ENCODE measurements around the gene C19orf81. TPM values are rescaled to one million over a fixed set of nuclear protein-coding genes. Genes with fewer than 3 reads are reported as not detected.

C19orf81 gene
- total and polyA plus RNA-seq, 9 of the 15 experiments (the other 6 are each of a cell fraction or from before 2014, with no cell fraction given) = 2.5 to 42.9 (median 33.0) TPM; not detected in 4

GRCh38 chr19:50676625-50677197, 27.5 kb downstream of the C19orf81 start:
- ATAC-seq (no peak), FAIRE-seq (no peak), DNase-seq (ENCODE audit: extremely low read depth in 1 of 4, low spot score in 3 of 4) (no peak)
- Histone ChIP-seq H3K4me1 (replicated peaks in 1 of 2; ENCODE audit: control insufficient read depth in 2 of 2, insufficient read depth in 2 of 2, low read length in 2 of 2) (peaks cover 2 to 13% of the 10 kb centered on the region in 2 experiments; a peak in 3 of 5 replicates), H3K27me3 (ENCODE audit: control insufficient read depth in 2 of 2, insufficient read depth in 2 of 2, low read length in 2 of 2) (peaks cover 19 to 42% of the 10 kb centered on the region in 2 experiments), H2AFZ (ENCODE audit: low read depth, low read length) (no peak overlapping the region), H3K4me3 (no peak overlapping the region), H3K27ac (ENCODE audit: extremely low read depth, low read depth, low read length) (no peak overlapping the region), H3K9ac (ENCODE audit: insufficient read depth in 1 of 2, low read depth in 2 of 2, low read length in 2 of 2) (no peak overlapping the region), H3K36me3 (ENCODE audit: control insufficient read depth, insufficient read depth, low read length) (no peaks in the 10 kb centered on the region), H3K9me3 (replicated peaks; ENCODE audit: control insufficient read depth, insufficient read depth, low read depth, low read length) (no peaks in the 10 kb centered on the region), H3K9me1 (ENCODE audit: control insufficient read depth, insufficient read depth, low read length) (no peaks in the 10 kb centered on the region), H4K20me1 (replicated peaks; ENCODE audit: control insufficient read depth, insufficient read depth, low read length) (no peaks in the 10 kb centered on the region; the same call in 1 of the 2 replicates), H3K4me2 (ENCODE audit: insufficient read depth, low read length) (no peak overlapping the region), H3K79me2 (ENCODE audit: control insufficient read depth, insufficient read depth, low read length) (no peaks in the 10 kb centered on the region)
- 0% methylated on average over 1 of the region's 1 CpG for WGBS (ENCODE audit: insufficient coverage, low coverage, missing lambda C conversion rate)
- POLR2A ChIA-PET = interaction anchor here (1.2 kb wide), 1 partner anchor 249 kb away, joined by 3 read pairs; no protein-coding TSS in a partner anchor
- in situ Hi-C loops (cut with MboI) = no loop called here
- CTCF ChIA-PET (ENCODE audit: low intra/inter-chr PET ratio) = no interaction called here
- no TSS peak for BruUV-seq (replicated peaks)
- intact Hi-C loops (cut with micrococcal nuclease) = no loop called here
- TF ChIP-seq CHCHD3 (CRISPR knock-in tag; IDR thresholded peaks at IDR 0.05) (no peak), MAZ (CRISPR knock-in tag; conservative IDR thresholded peaks at IDR 0.05 in 1 of 2, IDR thresholded peaks at IDR 0.05 in 1 of 2) (no peak), BCOR (IDR thresholded peaks at IDR 0.05) (peak; percentile 11; the same call in 1 of the 2 replicates), EWSR1 (IDR thresholded peaks at IDR 0.05; ENCODE audit: borderline replicate concordance, low read depth, partially characterized antibody) (no peak), SMARCA5 (IDR thresholded peaks at IDR 0.05) (peak; percentile 73), THRB (CRISPR knock-in tag; conservative IDR thresholded peaks at IDR 0.05) (no peak), ZNF695 (CRISPR knock-in tag; IDR thresholded peaks at IDR 0.05) (no peak), PURB (CRISPR knock-in tag; IDR thresholded peaks at IDR 0.05; ENCODE audit: low read depth) (no peak), RAD21 (CRISPR knock-in tag; conservative IDR thresholded peaks at IDR 0.05 in 1 of 2, IDR thresholded peaks at IDR 0.05 in 1 of 2) (no peak), RBM25 (IDR thresholded peaks at IDR 0.05; ENCODE audit: low read depth, low read length, severe bottlenecking) (peak; percentile 95), LCOR (CRISPR knock-in tag; IDR thresholded peaks at IDR 0.05) (no peak), PCBP2 (IDR thresholded peaks at IDR 0.05; ENCODE audit: low read depth, low read length, poor library complexity, severe bottlenecking) (no peak)
- TF ChIP-seq, protein P1, sequence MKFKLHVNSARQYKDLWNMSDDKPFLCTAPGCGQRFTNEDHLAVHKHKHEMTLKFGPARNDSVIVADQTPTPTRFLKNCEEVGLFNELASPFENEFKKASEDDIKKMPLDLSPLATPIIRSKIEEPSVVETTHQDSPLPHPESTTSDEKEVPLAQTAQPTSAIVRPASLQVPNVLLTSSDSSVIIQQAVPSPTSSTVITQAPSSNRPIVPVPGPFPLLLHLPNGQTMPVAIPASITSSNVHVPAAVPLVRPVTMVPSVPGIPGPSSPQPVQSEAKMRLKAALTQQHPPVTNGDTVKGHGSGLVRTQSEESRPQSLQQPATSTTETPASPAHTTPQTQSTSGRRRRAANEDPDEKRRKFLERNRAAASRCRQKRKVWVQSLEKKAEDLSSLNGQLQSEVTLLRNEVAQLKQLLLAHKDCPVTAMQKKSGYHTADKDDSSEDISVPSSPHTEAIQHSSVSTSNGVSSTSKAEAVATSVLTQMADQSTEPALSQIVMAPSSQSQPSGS (CRISPR knock-in tag; IDR thresholded peaks at IDR 0.05) = no peak
- TF ChIP-seq, protein P2, sequence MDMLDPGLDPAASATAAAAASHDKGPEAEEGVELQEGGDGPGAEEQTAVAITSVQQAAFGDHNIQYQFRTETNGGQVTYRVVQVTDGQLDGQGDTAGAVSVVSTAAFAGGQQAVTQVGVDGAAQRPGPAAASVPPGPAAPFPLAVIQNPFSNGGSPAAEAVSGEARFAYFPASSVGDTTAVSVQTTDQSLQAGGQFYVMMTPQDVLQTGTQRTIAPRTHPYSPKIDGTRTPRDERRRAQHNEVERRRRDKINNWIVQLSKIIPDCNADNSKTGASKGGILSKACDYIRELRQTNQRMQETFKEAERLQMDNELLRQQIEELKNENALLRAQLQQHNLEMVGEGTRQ (CRISPR knock-in tag; IDR thresholded peaks at IDR 0.05) = peak; percentile 14; the same call in 1 of the 2 replicates
- TF ChIP-seq, protein P3, sequence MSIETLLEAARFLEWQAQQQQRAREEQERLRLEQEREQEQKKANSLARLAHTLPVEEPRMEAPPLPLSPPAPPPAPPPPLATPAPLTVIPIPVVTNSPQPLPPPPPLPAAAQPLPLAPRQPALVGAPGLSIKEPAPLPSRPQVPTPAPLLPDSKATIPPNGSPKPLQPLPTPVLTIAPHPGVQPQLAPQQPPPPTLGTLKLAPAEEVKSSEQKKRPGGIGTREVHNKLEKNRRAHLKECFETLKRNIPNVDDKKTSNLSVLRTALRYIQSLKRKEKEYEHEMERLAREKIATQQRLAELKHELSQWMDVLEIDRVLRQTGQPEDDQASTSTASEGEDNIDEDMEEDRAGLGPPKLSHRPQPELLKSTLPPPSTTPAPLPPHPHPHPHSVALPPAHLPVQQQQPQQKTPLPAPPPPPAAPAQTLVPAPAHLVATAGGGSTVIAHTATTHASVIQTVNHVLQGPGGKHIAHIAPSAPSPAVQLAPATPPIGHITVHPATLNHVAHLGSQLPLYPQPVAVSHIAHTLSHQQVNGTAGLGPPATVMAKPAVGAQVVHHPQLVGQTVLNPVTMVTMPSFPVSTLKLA (conservative IDR thresholded peaks at IDR 0.05) = no peak
- TF ChIP-seq, protein P4, sequence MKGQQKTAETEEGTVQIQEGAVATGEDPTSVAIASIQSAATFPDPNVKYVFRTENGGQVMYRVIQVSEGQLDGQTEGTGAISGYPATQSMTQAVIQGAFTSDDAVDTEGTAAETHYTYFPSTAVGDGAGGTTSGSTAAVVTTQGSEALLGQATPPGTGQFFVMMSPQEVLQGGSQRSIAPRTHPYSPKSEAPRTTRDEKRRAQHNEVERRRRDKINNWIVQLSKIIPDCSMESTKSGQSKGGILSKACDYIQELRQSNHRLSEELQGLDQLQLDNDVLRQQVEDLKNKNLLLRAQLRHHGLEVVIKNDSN (CRISPR knock-in tag; IDR thresholded peaks at IDR 0.05) = no peak

Data from K562 (cell line).